Subcutaneous abdominal adipose tissue (tissue), 5 donors: ENCODE data around the gene CCNL2.
"Not testable (repeated sequence)": the region's sequence is repeated elsewhere in the genome, so short reads cannot be mapped to it uniquely, and the experiment has no call there.

ENCODE experiments used
- H3K27ac ChIP-seq: one replicate; pipeline ENCODE4 v1.7.0; 2013; ENCODE audit warnings: low read depth, mild to moderate bottlenecking, inconsistent platforms, low read length, moderate library complexity
- H3K27me3 ChIP-seq, 5 donors: one replicate each; pipeline ENCODE4 v1.7.0; 2013; ENCODE audit warnings: low read length in 5 of 5, inconsistent platforms in 1 of 5; ENCODE audit not compliant: control insufficient read depth in 5 of 5, insufficient read depth in 4 of 5
- H3K36me3 ChIP-seq, 5 donors: one replicate each; pipeline ENCODE4 v1.7.0; 2013; ENCODE audit warnings: low read length in 5 of 5; ENCODE audit not compliant: control insufficient read depth in 5 of 5, insufficient read depth in 5 of 5
- H3K4me1 ChIP-seq, 5 donors: one replicate each; pipeline ENCODE4 v1.7.0; 2013; ENCODE audit warnings: low read length in 5 of 5, mild to moderate bottlenecking in 3 of 5, moderate library complexity in 1 of 5; ENCODE audit not compliant: control insufficient read depth in 5 of 5, insufficient read depth in 5 of 5
- H3K4me3 ChIP-seq, 5 donors: one replicate each; pipeline ENCODE4 v1.7.0; 2013; ENCODE audit warnings: low read length in 5 of 5, low read depth in 1 of 5
- H3K9ac ChIP-seq, 5 donors: one replicate each; pipeline ENCODE4 v1.7.0; 2013; ENCODE audit warnings: low read length in 5 of 5, mild to moderate bottlenecking in 4 of 5, moderate library complexity in 3 of 5
- H3K9me3 ChIP-seq, 5 donors: one replicate each; pipeline ENCODE4 v1.7.0; 2013; ENCODE audit warnings: low read length in 5 of 5; ENCODE audit not compliant: control insufficient read depth in 5 of 5
- donor health status: healthy.
- donor health status: healthy.
- donor health status: healthy.
- donor health status: healthy.
- donor health status: healthy.

CCNL2 gene

GRCh38 chr1:1407636-1408318, 8.6 kb upstream of the CCNL2 start:
- H3K27ac ChIP-seq = peak overlapping the region; percentile 76
- peak overlapping the region in 4 of 5 donors; percentile 71 to 95 (median 92) for H3K9ac ChIP-seq
- H3K27me3 ChIP-seq = no peaks in the 10 kb centered on the region
- no peaks in the 10 kb centered on the region for H3K9me3 ChIP-seq
- peaks cover 0 to 25% (median 19%) of the 10 kb centered on the region in 5 donors for H3K36me3 ChIP-seq
- H3K4me3 ChIP-seq = peak overlapping the region; percentile 68 to 97 (median 88)
- peaks cover 0 to 33% (median 28%) of the 10 kb centered on the region in 5 donors for H3K4me1 ChIP-seq

- Histone ChIP-seq H3K9me3 (no peaks in the 10 kb centered on the region), H3K4me3 (peak within 1 kb of the TSS; percentile 68 to 97 (median 88)), H3K4me1 (peaks cover 0 to 33% (median 30%) of the 10 kb centered on the region in 5 donors), H3K27ac (peak within 1 kb of the TSS; percentile 76), H3K36me3 (peaks cover 0 to 32% (median 25%) of the 10 kb centered on the region in 5 donors), H3K27me3 (no peaks in the 10 kb centered on the region), H3K9ac (peak within 1 kb of the TSS; percentile 71 to 95 (median 90))
These were observed 7.9 kb upstream of the CCNL2 start, which contains the start of gene MRPL20 for GRCh38 chr1:1406821-1407635. MRPL20 (minus strand) TSS chr1:1407293; CDS start chr1:1407217, 76 bp downstream.

GRCh38 chr1:1406101-1406820, 7.1 kb upstream of the CCNL2 start:
- Histone ChIP-seq H3K27ac (peak overlapping the region; percentile 76), H3K9ac (peak overlapping the region; percentile 71 to 95 (median 90)), H3K36me3 (peaks cover 0 to 40% (median 32%) of the 10 kb centered on the region in 5 donors), H3K4me3 (peak overlapping the region; percentile 63 to 97 (median 88)), H3K9me3 (no peaks in the 10 kb centered on the region), H3K27me3 (no peaks in the 10 kb centered on the region), H3K4me1 (peaks cover 0 to 37% (median 34%) of the 10 kb centered on the region in 5 donors)

- no peak overlapping the region for H3K9ac ChIP-seq
- no peaks in the 10 kb centered on the region for H3K9me3 ChIP-seq
- H3K36me3 ChIP-seq = peaks cover 0 to 45% (median 40%) of the 10 kb centered on the region in 5 donors
- H3K4me3 ChIP-seq = no peak overlapping the region
- peaks cover 7 to 52% (median 48%) of the 10 kb centered on the region in 5 donors for H3K4me1 ChIP-seq
- H3K27me3 ChIP-seq = no peaks in the 10 kb centered on the region
- H3K27ac ChIP-seq = no peak overlapping the region
These were observed 4.5 kb upstream of the CCNL2 start for GRCh38 chr1:1403653-1404052.

- not testable (repeated sequence) for H3K27me3 ChIP-seq, H3K4me3 ChIP-seq, H3K9me3 ChIP-seq, H3K27ac ChIP-seq, H3K9ac ChIP-seq
- H3K4me1 ChIP-seq = peaks cover 9 to 52% (median 48%) of the 10 kb centered on the region in 5 donors
- peaks cover 0 to 46% (median 41%) of the 10 kb centered on the region in 5 donors for H3K36me3 ChIP-seq
These were observed 3.8 kb upstream of the CCNL2 start for GRCh38 chr1:1402901-1403392.

- Histone ChIP-seq H3K4me3 (no peak overlapping the region), H3K9me3 (no peaks in the 10 kb centered on the region), H3K27ac (no peak overlapping the region), H3K9ac (no peak overlapping the region), H3K4me1 (peaks cover 14 to 54% (median 50%) of the 10 kb centered on the region in 5 donors), H3K36me3 (peaks cover 0 to 53% (median 48%) of the 10 kb centered on the region in 5 donors), H3K27me3 (no peaks in the 10 kb centered on the region)
These were observed 3.2 kb upstream of the CCNL2 start for GRCh38 chr1:1402072-1402900.

- no peak overlapping the region for H3K9ac ChIP-seq
- no peaks in the 10 kb centered on the region for H3K9me3 ChIP-seq
- H3K4me1 ChIP-seq = peaks cover 15 to 55% (median 47%) of the 10 kb centered on the region in 5 donors
- H3K27ac ChIP-seq = no peak overlapping the region
- no peaks in the 10 kb centered on the region for H3K27me3 ChIP-seq
- no peak overlapping the region for H3K4me3 ChIP-seq
- H3K36me3 ChIP-seq = peaks cover 0 to 58% (median 50%) of the 10 kb centered on the region in 5 donors
These were observed 2.4 kb upstream of the CCNL2 start for GRCh38 chr1:1401457-1402010.

GRCh38 chr1:1400576-1401456, 1.7 kb upstream of the CCNL2 start:
- no peaks in the 10 kb centered on the region for H3K27me3 ChIP-seq
- H3K27ac ChIP-seq = peak overlapping the region; percentile 77
- peak overlapping the region in 3 of 5 donors; percentile 84 to 93 (median 90) for H3K9ac ChIP-seq
- peaks cover 15 to 47% (median 40%) of the 10 kb centered on the region in 5 donors for H3K4me1 ChIP-seq
- H3K4me3 ChIP-seq = peak overlapping the region; percentile 82 to 99 (median 94)
- no peaks in the 10 kb centered on the region for H3K9me3 ChIP-seq
- H3K36me3 ChIP-seq = peaks cover 0 to 61% (median 50%) of the 10 kb centered on the region in 5 donors
